ENCODE measurements around the gene ABCD4.

Gene ABCD4

DNA sequence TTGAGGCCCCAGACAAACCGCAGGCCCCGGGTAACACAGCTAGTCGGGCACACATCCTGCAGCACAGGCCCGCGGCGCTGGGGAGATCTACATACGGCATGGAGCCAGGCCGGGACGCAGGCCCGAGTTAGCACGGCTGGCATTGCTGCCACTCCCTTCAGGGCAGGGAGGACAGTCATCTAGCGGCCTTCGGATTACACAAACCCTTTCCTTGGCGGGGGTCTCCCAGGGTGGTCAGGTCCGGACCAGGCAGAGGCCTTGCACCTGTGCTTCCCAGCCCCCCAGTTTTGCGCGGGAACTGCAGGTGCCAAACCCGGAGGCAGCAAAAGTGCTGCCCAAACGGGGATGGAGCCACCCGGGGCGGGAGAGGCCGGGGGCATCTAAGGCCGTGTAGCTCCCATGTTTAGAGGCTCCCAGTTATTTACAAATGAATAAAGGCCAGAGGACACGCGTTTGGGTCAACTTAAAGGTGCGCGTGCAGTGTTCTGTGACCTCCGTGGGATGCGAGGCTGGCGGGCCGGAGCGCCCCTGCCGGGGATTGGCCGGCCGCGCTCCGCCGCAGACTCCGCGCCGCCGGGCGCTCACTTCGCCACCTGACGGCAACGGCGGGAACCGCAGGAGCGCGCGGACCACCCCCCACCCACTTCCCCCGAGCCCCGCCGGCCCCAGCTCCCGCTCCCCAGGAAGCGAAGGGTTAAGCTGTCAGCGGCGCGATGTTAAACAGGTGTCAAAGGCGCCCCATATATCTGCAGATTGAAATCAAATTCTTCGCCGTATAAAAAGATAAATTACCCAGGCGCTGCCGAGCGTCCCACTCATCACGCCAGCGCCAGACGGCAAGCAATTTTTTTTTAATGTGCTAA lies 45.4 kb downstream of the ABCD4 start:
- peak; percentile 83 to 93 for TF ChIP-seq CTCF (IDR thresholded peaks at IDR 0.05)
- Histone ChIP-seq H3K27ac (no peak overlapping the region), H3K4me3 (peak overlapping the region; percentile 45 to 59), H3K4me1 (peaks cover 0 to 19% (median 17%) of the 10 kb centered on the region in 4 donors), H3K27me3 (peaks cover 0 to 26% of the 10 kb centered on the region in 2 donors), H3K9me3 (no peaks in the 10 kb centered on the region), H3K36me3 (no peaks in the 10 kb centered on the region)
- intact Hi-C loops (cut with DNase I; ENCODE audit: low total_unique reads), result no loop called here
- DNase-seq, result no peak

DNA sequence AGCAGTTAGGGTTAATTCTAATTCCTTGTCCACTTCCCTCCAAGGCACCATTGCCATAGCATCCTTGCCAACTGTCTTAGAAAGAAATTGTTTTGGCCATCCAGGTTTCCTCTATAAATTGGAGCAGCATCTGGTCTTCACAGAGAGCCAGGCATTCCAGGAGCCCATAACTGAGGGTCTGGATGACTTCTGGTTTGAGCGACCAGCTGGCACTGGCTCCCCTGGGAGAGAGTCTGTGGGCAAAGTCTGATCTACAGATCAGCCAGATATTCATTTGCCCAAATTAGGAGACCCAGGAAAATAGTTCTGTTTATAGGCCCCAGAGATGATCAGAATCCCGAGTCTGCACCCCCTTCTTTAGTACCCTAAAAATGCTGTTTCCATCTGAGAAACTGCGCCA lies 47.5 kb downstream of the ABCD4 start:
- Histone ChIP-seq H3K4me1 (peaks cover 0 to 22% (median 19%) of the 10 kb centered on the region in 4 donors), H3K27me3 (peaks cover 0 to 34% of the 10 kb centered on the region in 2 donors), H3K36me3 (no peaks in the 10 kb centered on the region), H3K9me3 (no peaks in the 10 kb centered on the region), H3K27ac (no peak overlapping the region), H3K4me3 (no peak overlapping the region)
- TF ChIP-seq CTCF (IDR thresholded peaks at IDR 0.05), result no peak
- DNase-seq, result no peak
- intact Hi-C loops (cut with DNase I; ENCODE audit: low total_unique reads), result no loop called here

GRCh38 chr14:74249433-74250375 lies 53.0 kb downstream of the ABCD4 start:
- no peak for TF ChIP-seq CTCF (IDR thresholded peaks at IDR 0.05)
- H3K27me3 ChIP-seq, result peaks cover 0 to 53% of the 10 kb centered on the region in 2 donors

DNA sequence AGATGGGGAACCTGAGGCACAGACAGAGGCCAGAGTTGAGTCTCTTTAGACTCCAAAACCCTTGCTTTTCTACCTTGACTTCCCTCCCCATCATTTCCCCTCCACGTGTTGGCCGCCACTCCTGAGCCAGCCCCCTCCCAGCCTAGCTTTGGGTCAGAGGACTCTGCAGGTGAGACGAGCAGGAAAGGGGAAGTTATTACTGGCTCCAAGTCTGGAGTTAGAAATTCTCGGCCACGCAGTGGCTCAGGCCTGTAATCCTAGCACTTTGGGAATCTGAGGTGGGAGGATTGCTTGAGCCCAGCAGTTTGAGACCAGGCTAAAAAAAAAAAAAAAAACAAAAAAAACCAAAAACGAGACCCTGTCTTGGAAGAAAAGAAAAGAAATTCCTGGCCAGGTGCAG lies 54.7 kb downstream of the ABCD4 start:
- Histone ChIP-seq H3K36me3 (no peaks in the 10 kb centered on the region), H3K9me3 (no peaks in the 10 kb centered on the region), H3K4me1 (peaks cover 0 to 5% (median 1%) of the 10 kb centered on the region in 4 donors), H3K27me3 (peaks cover 0 to 59% of the 10 kb centered on the region in 2 donors), H3K27ac (no peak overlapping the region), H3K4me3 (no peak overlapping the region)
- no peak for TF ChIP-seq CTCF (IDR thresholded peaks at IDR 0.05)
- intact Hi-C loops (cut with DNase I; ENCODE audit: low total_unique reads), result no loop called here
- DNase-seq, result no peak

More at GRCh38 chr14:74249433-74250375, 53.0 kb downstream of the ABCD4 start:
- Histone ChIP-seq H3K4me1 (peaks cover 0 to 5% (median 1%) of the 10 kb centered on the region in 4 donors), H3K27ac (no peak overlapping the region), H3K36me3 (no peaks in the 10 kb centered on the region), H3K9me3 (no peaks in the 10 kb centered on the region), H3K4me3 (no peak overlapping the region)
- intact Hi-C loops (cut with DNase I; ENCODE audit: low total_unique reads), result loop anchor here (5.0 kb wide), 1 partner anchor 137 kb away; no protein-coding TSS in a partner anchor
- no peak for DNase-seq

DNA sequence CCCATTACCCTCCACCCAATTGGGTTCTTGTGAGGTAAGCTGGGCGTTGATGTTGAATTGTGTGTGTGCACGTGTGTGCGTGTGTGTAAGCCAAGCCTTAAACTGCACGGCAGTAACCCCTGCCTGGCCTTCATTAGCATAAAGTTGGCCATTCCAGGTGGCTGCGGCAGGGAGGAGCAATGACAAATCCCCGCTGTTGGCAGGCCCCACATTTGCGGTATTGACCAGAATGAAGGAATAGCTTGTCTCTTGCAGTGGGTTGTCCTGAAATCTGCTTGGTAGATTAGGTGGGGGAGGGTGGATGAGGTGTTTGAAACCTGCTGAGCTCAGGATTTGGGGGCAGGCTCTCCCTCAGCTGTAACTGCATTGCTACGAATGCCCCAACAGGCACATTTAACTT lies 56.2 kb downstream of the ABCD4 start:
- intact Hi-C loops (cut with DNase I; ENCODE audit: low total_unique reads), result no loop called here
- Histone ChIP-seq H3K27ac (no peak overlapping the region), H3K9me3 (no peaks in the 10 kb centered on the region), H3K36me3 (no peaks in the 10 kb centered on the region), H3K4me3 (no peak overlapping the region), H3K27me3 (peaks cover 0 to 66% of the 10 kb centered on the region in 2 donors), H3K4me1 (peaks cover 0 to 11% (median 4%) of the 10 kb centered on the region in 4 donors)
- TF ChIP-seq CTCF (IDR thresholded peaks at IDR 0.05), result no peak
- no peak for DNase-seq

Measured in tibial artery (tissue), 4 donors.